Endothelial cell of umbilical vein (primary cell): ENCODE measurements around the gene SENP7. TPM values are rescaled to one million over a fixed set of nuclear protein-coding genes. Genes with fewer than 3 reads are reported as not detected.

ENCODE experiments used
- BruUV-seq: library from RNA; stranded (reverse); fragments of 400-500 nt; replicated peaks from 2 replicates; lab custom pipeline; 2021; lab: Mats Ljungman, UMichigan
- CTCF ChIA-PET: fragments of 300-600, 350-600 bp; sonication (Branson Sonifier 250); formaldehyde crosslinking; loops from one replicate; lab custom pipeline; 2021; ENCODE audit warnings: antibody characterized with exemption, inconsistent platforms; lab: Charles Lee
- POLR2A ChIA-PET: fragments of 300-600, 350-600 bp; sonication (Branson Sonifier 250); formaldehyde crosslinking; loops from one replicate; lab custom pipeline; 2021; ENCODE audit warnings: antibody characterized with exemption, inconsistent platforms; lab: Charles Lee
- DNase-seq: peaks from one replicate; pipeline ENCODE4 v3.0.0-alpha.2; 2011; ENCODE audit warnings: low read depth, low spot score
- FAIRE-seq: peaks from 2 replicates; lab custom pipeline; 2011; peaks lifted over from hg19 to GRCh38; lab: Jason Lieb, UNC
- H2AFZ ChIP-seq: 2 replicates; pipeline ENCODE4 v1.6.0; 2012; ENCODE audit warnings: low read depth, low read length, control low read depth, inconsistent platforms
- H3K27ac ChIP-seq: 2 replicates; pipeline ENCODE4 v1.5.1; 2011; ENCODE audit warnings: low read depth, mild to moderate bottlenecking, control low read depth, low read length, moderate library complexity; ENCODE audit not compliant: insufficient read depth
- H3K27me3 ChIP-seq, 2 experiments: 2 replicates each; pipeline versions ENCODE4 v1.6.0 to v1.6.1; 2011; ENCODE audit warnings: low read length in 2 of 2, mixed read lengths in 1 of 2; ENCODE audit not compliant: control insufficient read depth in 2 of 2, insufficient read depth in 2 of 2
- H3K36me3 ChIP-seq, 2 experiments: 2 replicates in 1 of 2; 3 replicates in 1 of 2; pipeline ENCODE4 v1.5.1; 2011; ENCODE audit warnings: low read length in 2 of 2, mild to moderate bottlenecking in 1 of 2, moderate library complexity in 1 of 2; ENCODE audit not compliant: control insufficient read depth in 2 of 2, insufficient read depth in 2 of 2; ENCODE audit errors: extremely low read depth in 1 of 2
- H3K4me1 ChIP-seq: 3 replicates; pipeline ENCODE4 v1.5.1; 2011; ENCODE audit warnings: mild to moderate bottlenecking, low read length; ENCODE audit not compliant: control insufficient read depth, insufficient read depth; ENCODE audit errors: extremely low read depth
- H3K4me2 ChIP-seq: 2 replicates; pipeline ENCODE4 v1.6.1; 2011; ENCODE audit warnings: low read length, control low read depth, mixed read lengths; ENCODE audit not compliant: insufficient read depth
- H3K4me3 ChIP-seq, 3 experiments: fragments of 200-600 bp in 1 of 3; sonication (generic), shearing (Covaris generic) in 1 of 3; replicated peaks in 1 of 3; 2 replicates each; pipeline ENCODE4 v1.5.1; 2011 to 2016; ENCODE audit warnings: control low read depth in 3 of 3, low read length in 3 of 3, mild to moderate bottlenecking in 2 of 3, inconsistent platforms in 1 of 3, low read depth in 1 of 3, moderate library complexity in 1 of 3; ENCODE audit not compliant: insufficient read depth in 1 of 3
- H3K79me2 ChIP-seq: 2 replicates; pipeline ENCODE4 v1.6.0; 2012; ENCODE audit warnings: low read length, inconsistent platforms; ENCODE audit not compliant: control insufficient read depth, insufficient read depth
- H3K9ac ChIP-seq: replicated peaks from 2 replicates; pipeline ENCODE3; 2011; ENCODE audit warnings: low read length, control low read depth; ENCODE audit not compliant: insufficient read depth; ENCODE audit errors: extremely low read depth
- H3K9me1 ChIP-seq: replicated peaks from 3 replicates; pipeline ENCODE4 v1.6.0; 2011; ENCODE audit warnings: mild to moderate bottlenecking, low read length; ENCODE audit not compliant: control insufficient read depth, insufficient read depth; ENCODE audit errors: extremely low read depth
- H3K9me3 ChIP-seq: replicated peaks from 2 replicates; pipeline ENCODE4 v1.5.1; 2012; ENCODE audit warnings: low read length, inconsistent platforms; ENCODE audit not compliant: control insufficient read depth, insufficient read depth
- H4K20me1 ChIP-seq: replicated peaks from 2 replicates; pipeline ENCODE3; 2011; ENCODE audit warnings: mild to moderate bottlenecking, low read length; ENCODE audit not compliant: control insufficient read depth, insufficient read depth; ENCODE audit errors: extremely low read depth
- CTCF ChIP-seq, 2 donors: IDR thresholded peaks; 1 replicate in 1 of 2; 2 replicates in 1 of 2; pipeline ENCODE4 v1.5.1; 2011; ENCODE audit warnings: low read length in 2 of 2, mild to moderate bottlenecking in 2 of 2, moderate library complexity in 2 of 2, control low read depth in 1 of 2, inconsistent platforms in 1 of 2, low read depth in 1 of 2; ENCODE audit not compliant: insufficient read depth in 1 of 2; ENCODE audit errors: extremely low read depth in 1 of 2
- FOS ChIP-seq: IDR thresholded peaks from 2 replicates; pipeline ENCODE4 v1.6.1; 2011; ENCODE audit warnings: mild to moderate bottlenecking, low read length, moderate library complexity, borderline replicate concordance; ENCODE audit not compliant: insufficient read depth
- GATA2 ChIP-seq: IDR thresholded peaks from 2 replicates; pipeline ENCODE4 v1.7.0; 2011; ENCODE audit warnings: low read depth, mild to moderate bottlenecking, moderate library complexity, mixed read lengths, low read length; ENCODE audit not compliant: insufficient read length, insufficient read depth
- JUN ChIP-seq: IDR thresholded peaks from 2 replicates; pipeline ENCODE4 v1.6.1; 2011; ENCODE audit warnings: borderline replicate concordance, low read depth; ENCODE audit not compliant: insufficient read length, insufficient read depth
- MYC ChIP-seq: IDR thresholded peaks from one replicate; pipeline ENCODE4 v1.6.1; 2011; ENCODE audit warnings: mild to moderate bottlenecking, low read depth, low read length
- dilution Hi-C: fragments of 300-500 bp; cut with MboI; formaldehyde crosslinking; loops from one replicate; pipeline ENCODE4 v1.15.0; 2019; ENCODE audit warnings: low sequenced_read_pairs; ENCODE audit not compliant: extremely low pct_ligation_motif_present
- intact Hi-C: fragments of 100-400 bp; cut with micrococcal nuclease; formaldehyde crosslinking; loops from one replicate; pipeline ENCODE4 v1.10.0; 2022
- polyA plus RNA-seq, 4 experiments: library from polyadenylated mRNA; depleted of rRNA in 3 of 4; stranded (reverse) in 3 of 4; unstranded in 1 of 4; fragments of >200 nt; gene quantifications; 2 replicates each; pipeline versions ENCODE4 v1.2.1 to v1.2.3, GENCODE V29; 2011 to 2012; ENCODE audit warnings: missing spikeins in 1 of 4
- total RNA-seq: library from RNA; stranded (reverse); gene quantifications from 2 replicates; pipeline ENCODE4 v1.2.3, GENCODE V29; 2021

SENP7 gene
- total and polyA plus RNA-seq, 2 donors (not counting 3 experiments of a cell fraction or from before 2014, with no cell fraction given) = 5.1 to 18.7 TPM

GRCh38 chr3:101509281-101509680 lies 3.7 kb downstream of the SENP7 start:
- no peaks in the 10 kb centered on the region for H3K36me3 ChIP-seq
- no peak overlapping the region for H3K4me3 ChIP-seq
- ChIA-PET CTCF (interaction anchor here (1.0 kb wide), 1 partner anchor 46 kb away, joined by 3 read pairs; no protein-coding TSS in a partner anchor), POLR2A (interaction anchor here (0.5 kb wide), 1 partner anchor 52 kb away, joined by 4 read pairs; the partner anchor contains the start of gene TRMT10C)
- H3K79me2 ChIP-seq = peaks cover 19% of the 10 kb centered on the region
- BruUV-seq = no TSS peak
- no peak overlapping the region for H2AFZ ChIP-seq
- no peak for TF ChIP-seq CTCF (IDR thresholded peaks at IDR 0.05; ENCODE audit: extremely low read depth in 1 of 2, insufficient read depth in 1 of 2, low read depth in 1 of 2, low read length in 2 of 2)
- TF ChIP-seq JUN = no peak
- no peak for TF ChIP-seq GATA2
- H3K9ac ChIP-seq = no peak overlapping the region
- FAIRE-seq (no peak), DNase-seq (no peak)
- H4K20me1 ChIP-seq = no peaks in the 10 kb centered on the region
- no peaks in the 10 kb centered on the region for H3K9me1 ChIP-seq
- no peak overlapping the region for H3K27ac ChIP-seq
- intact Hi-C loops (no loop called here), dilution Hi-C loops (no loop called here)
- H3K4me1 ChIP-seq = peaks cover 13% of the 10 kb centered on the region
- H3K9me3 ChIP-seq = no peaks in the 10 kb centered on the region
- no peak overlapping the region for H3K4me2 ChIP-seq
- no peaks in the 10 kb centered on the region for H3K27me3 ChIP-seq

- H3K9ac ChIP-seq = no peak overlapping the region
- POLR2A ChIA-PET = no interaction called here
- BruUV-seq = no TSS peak
- FAIRE-seq (no peak), DNase-seq (no peak)
- intact Hi-C loops (no loop called here), dilution Hi-C loops (no loop called here)
- no peak overlapping the region for H2AFZ ChIP-seq
- peaks cover 18% of the 10 kb centered on the region for H3K79me2 ChIP-seq
- H4K20me1 ChIP-seq = peaks cover 2% of the 10 kb centered on the region
- no peaks in the 10 kb centered on the region for H3K9me1 ChIP-seq
- peaks cover 4% of the 10 kb centered on the region for H3K4me1 ChIP-seq
- TF ChIP-seq MYC = no peak
- TF ChIP-seq FOS = no peak
- TF ChIP-seq GATA2 = no peak
- no peaks in the 10 kb centered on the region for H3K27me3 ChIP-seq
- no peak overlapping the region for H3K4me2 ChIP-seq
- H3K36me3 ChIP-seq = no peaks in the 10 kb centered on the region
- CTCF ChIA-PET = interaction anchor here (1.1 kb wide), 1 partner anchor 11 kb away, joined by 3 read pairs; no protein-coding TSS in a partner anchor
- H3K9me3 ChIP-seq = no peaks in the 10 kb centered on the region
- no peak overlapping the region for H3K4me3 ChIP-seq
- H3K27ac ChIP-seq = no peak overlapping the region
These were observed 11.2 kb downstream of the SENP7 start for GRCh38 chr3:101501783-101502182.
